Mammary epithelial cell (primary cell): Measurements from ENCODE around the gene AURKAIP1.

Experiments
- EZH2 ChIP-seq: IDR thresholded peaks from 2 replicates; pipeline ENCODE4 v1.6.1; 2012; ENCODE audit warnings: low read length, inconsistent platforms, borderline replicate concordance
- TF ChIP-seq, protein P1 (sequence below), 2 donors: IDR thresholded peaks in 1 of 2; conservative IDR thresholded peaks in 1 of 2; 2 replicates each; pipeline ENCODE4 v1.5.1; 2011 to 2012; ENCODE audit warnings: inconsistent platforms in 2 of 2, low read length in 2 of 2, mild to moderate bottlenecking in 2 of 2, control low read depth in 1 of 2, low read depth in 1 of 2; ENCODE audit not compliant: insufficient read depth in 1 of 2; ENCODE audit errors: extremely low read depth in 1 of 2

DNA sequence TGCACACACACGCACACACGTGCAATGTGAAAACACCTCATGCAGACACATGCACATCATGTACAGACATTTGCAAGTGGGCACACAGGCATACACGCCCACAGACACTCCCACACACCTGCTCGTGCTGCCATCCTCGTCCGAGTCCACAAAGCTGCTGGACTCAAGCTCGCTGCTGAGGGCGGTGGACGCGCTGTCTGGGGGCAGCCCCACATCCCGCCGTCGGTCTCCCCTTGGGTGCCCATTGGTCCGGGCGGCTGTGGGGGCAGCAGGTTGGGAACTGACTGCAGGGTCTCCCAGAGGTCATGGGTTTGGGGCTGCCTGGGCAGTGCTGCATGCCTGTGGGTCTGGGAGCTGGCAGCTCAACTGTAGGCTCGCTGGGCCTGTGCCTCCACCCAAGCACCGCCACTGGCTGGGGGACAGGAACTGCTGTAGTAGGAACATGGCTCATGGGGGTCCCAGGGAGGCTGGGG, 33.4 kb downstream of the AURKAIP1 start:
- TF ChIP-seq, protein P1, sequence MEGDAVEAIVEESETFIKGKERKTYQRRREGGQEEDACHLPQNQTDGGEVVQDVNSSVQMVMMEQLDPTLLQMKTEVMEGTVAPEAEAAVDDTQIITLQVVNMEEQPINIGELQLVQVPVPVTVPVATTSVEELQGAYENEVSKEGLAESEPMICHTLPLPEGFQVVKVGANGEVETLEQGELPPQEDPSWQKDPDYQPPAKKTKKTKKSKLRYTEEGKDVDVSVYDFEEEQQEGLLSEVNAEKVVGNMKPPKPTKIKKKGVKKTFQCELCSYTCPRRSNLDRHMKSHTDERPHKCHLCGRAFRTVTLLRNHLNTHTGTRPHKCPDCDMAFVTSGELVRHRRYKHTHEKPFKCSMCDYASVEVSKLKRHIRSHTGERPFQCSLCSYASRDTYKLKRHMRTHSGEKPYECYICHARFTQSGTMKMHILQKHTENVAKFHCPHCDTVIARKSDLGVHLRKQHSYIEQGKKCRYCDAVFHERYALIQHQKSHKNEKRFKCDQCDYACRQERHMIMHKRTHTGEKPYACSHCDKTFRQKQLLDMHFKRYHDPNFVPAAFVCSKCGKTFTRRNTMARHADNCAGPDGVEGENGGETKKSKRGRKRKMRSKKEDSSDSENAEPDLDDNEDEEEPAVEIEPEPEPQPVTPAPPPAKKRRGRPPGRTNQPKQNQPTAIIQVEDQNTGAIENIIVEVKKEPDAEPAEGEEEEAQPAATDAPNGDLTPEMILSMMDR (conservative IDR thresholded peaks at IDR 0.05 in 1 of 2, IDR thresholded peaks at IDR 0.05 in 1 of 2; ENCODE audit: extremely low read depth in 1 of 2, insufficient read depth in 1 of 2, low read depth in 1 of 2, low read length in 2 of 2): no peak
- no peak for TF ChIP-seq EZH2
